Activated T-helper 9 cell treated with anti-CD3 and anti-CD28 coated beads, Interleukin-2, amount 50 U/mL, for 16 hours (primary cell): ENCODE results near the gene BORCS6.

Experiments used
- DNase-seq: peaks from one replicate; pipeline ENCODE4 v3.0.0-alpha.2; 2020; ENCODE audit warnings: low read depth

BORCS6 gene

GRCh38 chr17:8210761-8211458 lies 20.9 kb upstream of the BORCS6 start:
- no peak for DNase-seq

- DNase-seq, result peak; percentile 88
Measured at GRCh38 chr17:8209907-8210760, 20.2 kb upstream of the BORCS6 start, which contains the start of gene AURKB. AURKB (minus strand) TSS chr17:8210575; CDS start chr17:8210224, 351 bp downstream.

- DNase-seq, result no peak
Measured at GRCh38 chr17:8206536-8206935, 16.6 kb upstream of the BORCS6 start.

- no peak for DNase-seq
Measured at GRCh38 chr17:8204761-8205555, 15.0 kb upstream of the BORCS6 start.

GRCh38 chr17:8192070-8192815 lies 2.3 kb upstream of the BORCS6 start:
- DNase-seq, result no peak

GRCh38 chr17:8190506-8190905 lies 526 bp upstream of the BORCS6 start:
- no peak for DNase-seq

GRCh38 chr17:8189041-8189710 lies 804 bp downstream of the BORCS6 start:
- no peak for DNase-seq

- no peak for DNase-seq
Measured at GRCh38 chr17:8188263-8188839, 1.6 kb downstream of the BORCS6 start.

GRCh38 chr17:8187517-8188262 lies 2.3 kb downstream of the BORCS6 start:
- peak; percentile 85 for DNase-seq

GRCh38 chr17:8186787-8187516 lies 3.0 kb downstream of the BORCS6 start:
- peak; percentile 79 for DNase-seq

- no peak for DNase-seq
Measured at GRCh38 chr17:8186446-8186786, 3.6 kb downstream of the BORCS6 start.

- DNase-seq, result peak; percentile 85
Measured at GRCh38 chr17:8185582-8186445, 4.2 kb downstream of the BORCS6 start.

- no peak for DNase-seq
Measured at GRCh38 chr17:8176998-8177731, 12.8 kb downstream of the BORCS6 start.

GRCh38 chr17:8176197-8176940 lies 13.6 kb downstream of the BORCS6 start, which contains the start of gene TMEM107:
TMEM107 (minus strand) TSS chr17:8176380; CDS start chr17:8176286, 94 bp downstream.
- peak; percentile 81 for DNase-seq

GRCh38 chr17:8175795-8176196 lies 14.2 kb downstream of the BORCS6 start:
- DNase-seq, result no peak

- DNase-seq, result no peak
Measured at GRCh38 chr17:8173871-8174322, 16.1 kb downstream of the BORCS6 start.
